HFFc6 (cell line): ENCODE data around the gene ACTMAP. TPM values are rescaled to one million over a fixed set of nuclear protein-coding genes. Genes with fewer than 3 reads are reported as not detected.

Experiments used
- DNase-seq: peaks from one replicate; pipeline ENCODE4 v3.0.0-alpha.2; 2018
- H3K27ac Mint-ChIP-seq: 2 replicates; pipeline ENCODE4 v1.8.0; 2020; ENCODE audit warnings: mild to moderate bottlenecking, mixed read lengths
- H3K27me3 Mint-ChIP-seq: 2 replicates; pipeline ENCODE4 v1.8.0; 2021; ENCODE audit warnings: mild to moderate bottlenecking, moderate library complexity, mixed read lengths; ENCODE audit not compliant: insufficient read depth
- H3K36me3 Mint-ChIP-seq: 2 replicates; pipeline ENCODE4 v1.8.0; 2021; ENCODE audit warnings: low read depth, mixed read lengths
- H3K4me1 Mint-ChIP-seq: 2 replicates; pipeline ENCODE4 v1.8.0; 2020; ENCODE audit warnings: low read depth, mixed read lengths
- H3K4me3 Mint-ChIP-seq: 2 replicates; pipeline ENCODE4 v1.8.0; 2020; ENCODE audit warnings: mild to moderate bottlenecking, moderate library complexity, mixed read lengths
- H3K9me3 Mint-ChIP-seq: 2 replicates; pipeline ENCODE4 v1.8.0; 2020; ENCODE audit warnings: mild to moderate bottlenecking, mixed read lengths
- total RNA-seq, 6 experiments: library from RNA; stranded (reverse); fragmentation: NEBNext Ultra II Directional; extraction: Animal tissue kit (Norgen Biotek cat#: 25700); gene quantifications; 2 replicates in 1 of 6; 3 replicates in 5 of 6; pipeline ENCODE4 v1.2.3, GENCODE V29; 2021
- TF ChIP-seq, protein P1 (sequence below): fragments of 200-600 bp; sonication (generic); IDR thresholded peaks from 2 replicates; pipeline ENCODE4 v1.5.0; 2021; ENCODE audit warnings: antibody characterized with exemption, mild to moderate bottlenecking

Gene ACTMAP
- total RNA-seq, 6 experiments from 2014 or later = 6.7 to 8.5 (median 7.5) TPM

DNA sequence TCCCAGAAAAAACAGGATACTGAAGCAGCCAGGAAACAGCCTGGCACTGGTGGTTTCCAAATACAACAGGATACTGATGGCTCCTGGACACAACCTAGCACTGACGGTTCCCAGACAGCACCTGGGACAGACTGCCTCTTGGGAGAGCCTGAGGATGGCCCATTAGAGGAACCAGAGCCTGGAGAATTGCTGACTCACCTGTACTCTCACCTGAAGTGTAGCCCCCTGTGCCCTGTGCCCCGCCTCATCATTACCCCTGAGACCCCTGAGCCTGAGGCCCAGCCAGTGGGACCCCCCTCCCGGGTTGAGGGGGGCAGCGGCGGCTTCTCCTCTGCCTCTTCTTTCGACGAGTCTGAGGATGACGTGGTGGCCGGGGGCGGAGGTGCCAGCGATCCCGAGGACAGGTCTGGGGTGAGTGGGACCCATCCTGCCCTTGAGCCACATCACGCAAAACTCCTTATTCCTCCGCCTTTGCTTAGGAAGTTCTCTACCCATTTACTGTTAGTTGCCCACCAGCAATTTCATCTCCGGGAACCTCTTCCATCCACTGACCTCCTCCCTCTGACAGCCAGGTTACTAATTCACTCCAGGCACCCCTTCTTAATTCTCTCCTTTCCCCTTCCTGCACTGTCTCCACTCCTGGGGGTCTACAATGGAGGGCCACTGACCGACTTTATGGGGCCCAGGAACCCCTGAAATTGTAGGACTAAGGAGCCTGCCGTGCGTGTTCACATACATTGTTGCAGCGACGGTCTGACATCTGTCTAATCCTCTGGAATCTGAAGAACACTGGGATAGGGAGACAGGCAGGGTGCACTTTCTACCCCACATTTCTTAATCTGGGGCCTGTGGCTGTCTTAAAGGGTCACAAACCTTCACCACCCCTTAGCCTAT is 32.1 kb downstream of the ACTMAP start:
- DNase-seq = no peak
- Mint-ChIP-seq H3K4me1 (peaks cover 68% of the 10 kb centered on the region), H3K4me3 (peak overlapping the region; percentile 97), H3K27me3 (peaks cover 3% of the 10 kb centered on the region), H3K27ac (peak overlapping the region; percentile 94), H3K9me3 (no peaks in the 10 kb centered on the region), H3K36me3 (peaks cover 17% of the 10 kb centered on the region; the same call in 1 of the 2 replicates)
- TF ChIP-seq, protein P1, sequence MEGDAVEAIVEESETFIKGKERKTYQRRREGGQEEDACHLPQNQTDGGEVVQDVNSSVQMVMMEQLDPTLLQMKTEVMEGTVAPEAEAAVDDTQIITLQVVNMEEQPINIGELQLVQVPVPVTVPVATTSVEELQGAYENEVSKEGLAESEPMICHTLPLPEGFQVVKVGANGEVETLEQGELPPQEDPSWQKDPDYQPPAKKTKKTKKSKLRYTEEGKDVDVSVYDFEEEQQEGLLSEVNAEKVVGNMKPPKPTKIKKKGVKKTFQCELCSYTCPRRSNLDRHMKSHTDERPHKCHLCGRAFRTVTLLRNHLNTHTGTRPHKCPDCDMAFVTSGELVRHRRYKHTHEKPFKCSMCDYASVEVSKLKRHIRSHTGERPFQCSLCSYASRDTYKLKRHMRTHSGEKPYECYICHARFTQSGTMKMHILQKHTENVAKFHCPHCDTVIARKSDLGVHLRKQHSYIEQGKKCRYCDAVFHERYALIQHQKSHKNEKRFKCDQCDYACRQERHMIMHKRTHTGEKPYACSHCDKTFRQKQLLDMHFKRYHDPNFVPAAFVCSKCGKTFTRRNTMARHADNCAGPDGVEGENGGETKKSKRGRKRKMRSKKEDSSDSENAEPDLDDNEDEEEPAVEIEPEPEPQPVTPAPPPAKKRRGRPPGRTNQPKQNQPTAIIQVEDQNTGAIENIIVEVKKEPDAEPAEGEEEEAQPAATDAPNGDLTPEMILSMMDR = no peak

DNA sequence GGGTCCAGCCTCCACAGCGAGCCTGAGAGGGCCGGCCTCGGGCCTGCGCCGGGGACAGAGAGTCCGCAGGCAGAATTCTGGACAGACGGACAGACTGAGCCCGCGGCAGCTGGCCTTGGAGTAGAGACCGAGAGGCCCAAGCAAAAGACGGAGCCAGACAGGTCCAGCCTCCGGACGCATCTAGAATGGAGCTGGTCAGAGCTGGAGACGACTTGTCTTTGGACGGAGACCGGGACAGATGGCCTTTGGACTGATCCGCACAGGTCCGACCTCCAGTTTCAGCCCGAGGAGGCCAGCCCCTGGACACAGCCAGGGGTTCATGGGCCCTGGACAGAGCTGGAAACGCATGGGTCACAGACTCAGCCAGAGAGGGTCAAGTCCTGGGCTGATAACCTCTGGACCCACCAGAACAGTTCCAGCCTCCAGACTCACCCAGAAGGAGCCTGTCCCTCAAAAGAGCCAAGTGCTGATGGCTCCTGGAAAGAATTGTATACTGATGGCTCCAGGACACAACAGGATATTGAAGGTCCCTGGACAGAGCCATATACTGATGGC is 32.9 kb downstream of the ACTMAP start:
- Mint-ChIP-seq H3K9me3 (no peaks in the 10 kb centered on the region), H3K4me3 (peak overlapping the region; percentile 97), H3K36me3 (peaks cover 18% of the 10 kb centered on the region), H3K4me1 (peaks cover 64% of the 10 kb centered on the region), H3K27ac (peak overlapping the region; percentile 94), H3K27me3 (peaks cover 3% of the 10 kb centered on the region)
- DNase-seq = peak; percentile 51
- TF ChIP-seq, protein P1 = no peak

DNA sequence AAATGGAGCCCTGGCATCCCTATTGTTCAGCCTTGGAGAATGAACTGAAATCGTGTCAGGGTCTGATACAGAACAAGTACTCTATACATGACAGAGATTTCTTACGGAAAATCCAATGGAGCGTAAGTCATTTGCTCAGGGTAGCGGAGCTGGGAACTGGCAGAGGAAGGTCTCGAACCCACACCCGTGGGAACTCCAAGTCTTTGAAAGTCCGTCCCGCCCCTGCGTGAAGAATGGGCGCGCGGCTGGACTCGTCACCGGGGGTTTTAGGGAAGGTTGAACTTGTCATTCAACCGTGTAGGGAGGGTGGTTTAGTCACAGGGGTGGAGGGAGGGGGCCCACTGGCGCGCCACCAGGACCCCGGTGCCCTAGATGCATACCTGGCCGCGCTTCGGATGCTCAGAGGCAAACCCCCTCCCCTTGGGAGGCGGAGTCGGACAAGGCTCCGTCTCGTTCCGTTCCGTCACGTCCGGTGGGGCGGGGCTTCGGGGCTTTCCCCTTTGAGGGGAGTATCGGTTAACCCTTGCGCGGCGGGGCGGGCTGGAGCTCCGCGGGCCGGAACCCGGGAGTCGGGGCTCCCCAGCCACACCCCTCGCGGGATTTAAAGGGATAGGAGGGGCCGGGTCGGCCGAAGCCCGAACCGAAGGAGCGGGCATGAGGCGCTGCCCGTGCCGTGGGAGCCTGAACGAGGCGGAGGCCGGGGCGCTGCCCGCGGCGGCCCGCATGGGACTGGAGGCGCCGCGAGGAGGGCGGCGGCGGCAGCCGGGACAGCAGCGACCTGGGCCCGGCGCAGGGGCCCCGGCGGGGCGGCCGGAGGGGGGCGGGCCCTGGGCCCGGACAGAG is 33.6 kb downstream of the ACTMAP start, which contains the start of the genes COQ8B and ITPKC:
Gene COQ8B, minus strand, starts transcription at position 405 of the 843 bp plus-strand sequence. CDS start 2,254 bp downstream, outside the sequence.
Gene ITPKC, plus strand, starts transcription at position 631 of the 843 bp plus-strand sequence. Its CDS starts 24 bp downstream, at position 655.
- Mint-ChIP-seq H3K27me3 (peaks cover 3% of the 10 kb centered on the region), H3K4me3 (peak within 1 kb of the TSS; percentile 97), H3K27ac (peak within 1 kb of the TSS; percentile 100), H3K4me1 (peaks cover 57% of the 10 kb centered on the region), H3K9me3 (no peaks in the 10 kb centered on the region), H3K36me3 (peaks cover 14% of the 10 kb centered on the region)
- DNase-seq = peak; percentile 95
- TF ChIP-seq, protein P1 = peak; percentile 13; the same call in 1 of the 2 replicates

DNA sequence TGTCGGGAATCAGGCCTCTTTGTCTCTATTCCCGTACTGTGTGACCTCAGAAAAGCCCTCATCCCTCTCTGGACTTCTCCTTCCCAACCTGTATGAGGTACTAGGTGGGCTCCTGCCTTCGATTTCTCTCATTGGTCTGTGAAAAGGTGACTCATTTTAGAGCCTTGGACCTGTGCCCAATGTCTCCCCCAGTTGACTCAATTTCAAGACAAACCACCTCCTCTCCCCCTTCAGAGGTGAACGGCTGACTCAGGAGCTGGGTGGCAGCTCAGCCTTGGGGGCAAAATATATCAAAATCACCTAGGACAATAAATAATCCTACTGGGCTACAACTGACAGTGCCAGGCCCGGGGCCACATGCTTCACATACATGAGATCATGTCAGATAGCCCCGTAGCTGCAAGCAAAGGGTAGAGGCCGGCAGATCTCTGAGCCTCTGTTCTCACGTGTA is 34.2 kb downstream of the ACTMAP start:
- Mint-ChIP-seq H3K27me3 (peaks cover 3% of the 10 kb centered on the region), H3K4me1 (peaks cover 50% of the 10 kb centered on the region), H3K36me3 (peaks cover 12% of the 10 kb centered on the region), H3K27ac (peak overlapping the region; percentile 100), H3K4me3 (peak overlapping the region; percentile 92), H3K9me3 (no peaks in the 10 kb centered on the region)
- TF ChIP-seq, protein P1 = no peak
- DNase-seq = peak; percentile 90
